ENCODE data around the gene ADAMTS8.

Gene ADAMTS8

DNA sequence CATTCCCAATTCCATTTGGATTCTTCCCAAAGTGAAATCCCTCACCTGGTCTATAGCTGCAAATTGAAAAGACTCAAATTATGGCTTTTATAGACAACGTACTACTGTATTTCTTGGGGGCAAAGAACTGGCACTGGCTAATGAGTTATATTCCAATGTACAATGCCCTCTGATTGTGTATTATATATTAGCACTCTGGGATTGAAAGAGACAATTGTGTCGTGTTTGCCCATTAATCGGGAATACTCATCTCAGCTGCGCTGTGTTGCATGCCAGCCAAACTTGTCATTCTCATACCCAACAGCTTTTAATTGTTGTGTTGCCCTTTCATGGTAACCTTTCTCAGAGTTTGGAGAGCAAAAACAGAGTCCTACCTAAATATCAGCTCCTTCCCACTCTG is 58.7 kb downstream of the ADAMTS8 start:
- no peak overlapping the region for H3K27ac ChIP-seq
- TF ChIP-seq ZFX (IDR thresholded peaks at IDR 0.05) = no peak
- no peak for TF ChIP-seq CTCF (conservative IDR thresholded peaks at IDR 0.05)

DNA sequence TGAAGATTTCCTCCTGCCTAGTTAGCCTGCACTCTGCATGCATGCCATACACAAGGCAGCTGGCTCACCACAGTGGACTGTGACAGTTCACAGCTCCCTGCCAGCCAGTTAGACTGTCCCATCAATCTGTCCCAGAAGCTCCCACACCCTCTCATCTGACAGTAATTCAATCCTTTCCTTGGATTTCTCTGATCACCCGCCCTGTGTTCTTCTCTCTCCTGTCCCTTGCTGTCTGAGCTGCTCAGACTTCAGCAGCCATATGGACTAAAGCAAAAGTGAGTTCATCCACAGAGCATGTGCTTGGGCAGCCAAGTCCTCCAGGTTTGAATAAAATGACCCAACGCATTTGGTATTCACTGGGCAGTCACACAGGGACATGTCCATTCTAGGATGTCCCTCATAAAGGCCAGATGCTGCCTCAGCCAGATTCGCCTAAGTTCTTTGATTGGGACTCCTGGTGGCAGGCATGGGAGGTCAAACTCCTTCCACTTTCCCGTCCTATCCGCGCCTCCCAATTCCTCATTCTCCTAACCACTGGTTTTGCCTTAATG is 59.2 kb downstream of the ADAMTS8 start:
- H3K27ac ChIP-seq = no peak overlapping the region

GRCh38 chr11:130359419-130359818 is 69.0 kb downstream of the ADAMTS8 start:
- H3K27ac ChIP-seq = no peak overlapping the region
- TF ChIP-seq ZFX (IDR thresholded peaks at IDR 0.05) = no peak
- TF ChIP-seq CTCF (conservative IDR thresholded peaks at IDR 0.05) = no peak

More for the DNA sequence above, 59.2 kb downstream of the ADAMTS8 start:
- TF ChIP-seq CTCF (conservative IDR thresholded peaks at IDR 0.05) = no peak
- TF ChIP-seq ZFX (IDR thresholded peaks at IDR 0.05) = no peak

DNA sequence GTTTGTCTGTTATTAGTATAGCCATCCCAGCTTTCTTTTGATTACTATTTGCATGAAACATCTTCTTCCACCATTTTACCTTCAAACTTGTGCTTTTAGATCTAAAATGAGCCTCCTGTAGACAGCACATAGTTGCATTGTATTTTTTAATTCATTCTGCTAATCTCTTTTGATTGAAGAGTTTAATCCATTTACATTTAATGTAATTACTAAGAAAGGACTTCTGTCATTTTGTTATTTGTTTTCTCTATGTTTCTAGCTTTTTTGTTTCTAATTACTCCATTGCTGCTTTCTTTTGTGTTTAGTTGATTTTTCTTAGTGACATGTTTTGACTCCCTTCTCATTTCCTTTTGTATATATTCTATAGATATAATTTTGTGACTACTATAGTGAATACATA is 70.0 kb downstream of the ADAMTS8 start:
- H3K27ac ChIP-seq = no peak overlapping the region
- TF ChIP-seq ZFX (IDR thresholded peaks at IDR 0.05) (no peak), CTCF (conservative IDR thresholded peaks at IDR 0.05) (no peak)
